ENCODE measurements around the gene ZNF598.

ZNF598 gene

DNA sequence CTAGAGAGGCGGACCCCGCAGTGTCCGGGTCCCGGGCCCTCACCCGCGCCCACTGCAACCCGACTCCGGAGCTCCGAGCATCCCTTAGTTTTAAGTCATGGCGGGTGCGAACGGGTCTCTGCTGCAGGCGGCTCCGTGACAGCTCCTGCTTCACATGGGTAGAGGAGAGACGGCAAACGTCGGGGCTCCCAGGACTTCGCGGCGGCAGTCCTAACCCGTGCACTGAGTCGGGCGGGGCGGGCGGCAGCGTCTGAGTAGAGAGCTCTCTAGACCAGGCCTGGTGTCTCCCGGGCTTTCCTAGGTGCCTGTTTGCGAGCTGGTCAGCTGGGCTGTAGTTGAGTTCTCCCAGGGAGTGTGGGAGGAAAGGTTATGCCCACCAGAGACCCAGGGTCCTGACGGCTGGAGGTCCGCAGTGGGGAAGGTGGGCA is 38.5 kb upstream of the ZNF598 start:
- Histone ChIP-seq H3K4me3 (ENCODE audit: low read depth in 1 of 2, low read length in 2 of 2) (peak overlapping the region; percentile 66 to 96), H4K20me1 (ENCODE audit: insufficient read depth, low read length) (0 out of 2 replicates have a peak, but pooled peaks cover 2% of the 10 kb centered on the region), H2AFZ (ENCODE audit: low read depth, low read length) (peak overlapping the region; percentile 79), H3K79me2 (ENCODE audit: insufficient read depth, low read length) (peaks cover 36% of the 10 kb centered on the region), H3K4me2 (ENCODE audit: insufficient read depth, low read length) (peak overlapping the region; percentile 78), H3K27ac (ENCODE audit: low read length) (peak overlapping the region; percentile 26), H3K36me3 (ENCODE audit: insufficient read depth, low read length) (peaks cover 56% of the 10 kb centered on the region), H3K4me1 (ENCODE audit: insufficient read depth, low read length) (peaks cover 31% of the 10 kb centered on the region), H3K27me3 (ENCODE audit: insufficient read depth, low read length, poor library complexity) (no peaks in the 10 kb centered on the region), H3K9ac (ENCODE audit: low read depth, low read length) (peak overlapping the region; percentile 77), H3K9me3 (ENCODE audit: insufficient read depth, low read length, severe bottlenecking) (no peaks in the 10 kb centered on the region)
- ATAC-seq (ENCODE audit: insufficient read depth, low read depth), result no peak; the same call in 1 of the 3 replicates
- TF ChIP-seq, protein P1, sequence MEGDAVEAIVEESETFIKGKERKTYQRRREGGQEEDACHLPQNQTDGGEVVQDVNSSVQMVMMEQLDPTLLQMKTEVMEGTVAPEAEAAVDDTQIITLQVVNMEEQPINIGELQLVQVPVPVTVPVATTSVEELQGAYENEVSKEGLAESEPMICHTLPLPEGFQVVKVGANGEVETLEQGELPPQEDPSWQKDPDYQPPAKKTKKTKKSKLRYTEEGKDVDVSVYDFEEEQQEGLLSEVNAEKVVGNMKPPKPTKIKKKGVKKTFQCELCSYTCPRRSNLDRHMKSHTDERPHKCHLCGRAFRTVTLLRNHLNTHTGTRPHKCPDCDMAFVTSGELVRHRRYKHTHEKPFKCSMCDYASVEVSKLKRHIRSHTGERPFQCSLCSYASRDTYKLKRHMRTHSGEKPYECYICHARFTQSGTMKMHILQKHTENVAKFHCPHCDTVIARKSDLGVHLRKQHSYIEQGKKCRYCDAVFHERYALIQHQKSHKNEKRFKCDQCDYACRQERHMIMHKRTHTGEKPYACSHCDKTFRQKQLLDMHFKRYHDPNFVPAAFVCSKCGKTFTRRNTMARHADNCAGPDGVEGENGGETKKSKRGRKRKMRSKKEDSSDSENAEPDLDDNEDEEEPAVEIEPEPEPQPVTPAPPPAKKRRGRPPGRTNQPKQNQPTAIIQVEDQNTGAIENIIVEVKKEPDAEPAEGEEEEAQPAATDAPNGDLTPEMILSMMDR (IDR thresholded peaks at IDR 0.05; ENCODE audit: borderline replicate concordance, extremely low read depth, low read length, poor library complexity, severe bottlenecking), result no peak
- no peak for TF ChIP-seq EZH2 (IDR thresholded peaks at IDR 0.05; ENCODE audit: borderline replicate concordance, low read depth, low read length, severe bottlenecking)
- DNase-seq, result no peak

DNA sequence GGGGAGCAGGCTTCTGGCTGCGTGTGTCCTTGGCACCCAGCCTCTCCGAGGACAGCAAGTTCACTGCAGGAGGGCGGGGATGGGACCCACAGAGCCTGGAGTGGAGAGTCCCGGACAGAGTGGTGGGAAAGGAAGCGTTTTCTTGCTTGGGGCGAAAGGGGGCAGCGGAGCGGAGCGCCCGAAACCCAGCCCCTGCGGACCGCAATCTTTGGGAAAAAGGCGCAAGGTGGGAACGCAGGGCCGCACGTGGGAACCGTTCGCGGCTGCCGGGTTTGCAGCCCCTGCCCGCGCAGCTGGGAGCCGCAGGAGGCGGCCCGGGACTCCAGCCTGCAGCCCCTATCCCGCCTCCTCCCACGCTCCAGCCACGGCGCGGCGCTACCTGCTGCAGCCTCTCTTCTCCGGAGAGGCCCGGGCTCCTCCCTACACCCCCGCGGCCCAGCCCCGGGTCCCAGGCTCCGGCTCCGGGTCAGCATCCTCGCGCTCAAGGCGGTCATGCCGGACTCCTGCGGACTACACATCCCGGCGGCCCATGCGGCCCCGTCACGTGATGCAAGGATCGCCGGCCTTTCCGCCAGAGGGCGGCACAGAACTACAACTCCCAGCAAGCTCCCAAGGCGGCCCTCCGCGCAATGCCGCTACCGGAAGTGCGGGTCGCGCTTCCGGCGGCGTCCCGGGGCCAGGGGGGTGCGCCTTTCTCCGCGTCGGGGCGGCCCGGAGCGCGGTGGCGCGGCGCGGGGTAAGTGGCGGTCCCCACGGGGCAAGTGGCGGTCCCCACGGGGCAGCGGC is 37.9 kb upstream of the ZNF598 start, which contains the start of the genes NTHL1 and TSC2:
TSS of gene NTHL1 (minus strand) at position 505 of the 786 bp plus-strand sequence. CDS start at position 494, 11 bp downstream.
TSS of gene TSC2 (plus strand) at position 656 of the 786 bp plus-strand sequence. CDS start 631 bp downstream, outside the sequence.
- Histone ChIP-seq H3K4me2 (ENCODE audit: insufficient read depth, low read length) (peak within 1 kb of the TSS; percentile 78), H3K4me3 (ENCODE audit: low read depth in 1 of 2, low read length in 2 of 2) (peak within 1 kb of the TSS; percentile 66 to 96), H3K27me3 (ENCODE audit: insufficient read depth, low read length, poor library complexity) (no peaks in the 10 kb centered on the region), H3K4me1 (ENCODE audit: insufficient read depth, low read length) (peaks cover 31% of the 10 kb centered on the region), H2AFZ (ENCODE audit: low read depth, low read length) (peak within 1 kb of the TSS; percentile 94), H3K9ac (ENCODE audit: low read depth, low read length) (peak within 1 kb of the TSS; percentile 77), H3K9me3 (ENCODE audit: insufficient read depth, low read length, severe bottlenecking) (no peaks in the 10 kb centered on the region), H3K79me2 (ENCODE audit: insufficient read depth, low read length) (peaks cover 36% of the 10 kb centered on the region), H3K36me3 (ENCODE audit: insufficient read depth, low read length) (peaks cover 52% of the 10 kb centered on the region), H3K27ac (ENCODE audit: low read length) (peak within 1 kb of the TSS; percentile 72), H4K20me1 (ENCODE audit: insufficient read depth, low read length) (0 out of 2 replicates have a peak, but pooled peaks cover 2% of the 10 kb centered on the region)
- DNase-seq (peak; percentile 95), ATAC-seq (ENCODE audit: insufficient read depth, low read depth) (peak; percentile 89)
- TF ChIP-seq, protein P1 (IDR thresholded peaks at IDR 0.05; ENCODE audit: borderline replicate concordance, extremely low read depth, low read length, poor library complexity, severe bottlenecking), result peak; percentile 34
- no peak for TF ChIP-seq EZH2 (IDR thresholded peaks at IDR 0.05; ENCODE audit: borderline replicate concordance, low read depth, low read length, severe bottlenecking)

DNA sequence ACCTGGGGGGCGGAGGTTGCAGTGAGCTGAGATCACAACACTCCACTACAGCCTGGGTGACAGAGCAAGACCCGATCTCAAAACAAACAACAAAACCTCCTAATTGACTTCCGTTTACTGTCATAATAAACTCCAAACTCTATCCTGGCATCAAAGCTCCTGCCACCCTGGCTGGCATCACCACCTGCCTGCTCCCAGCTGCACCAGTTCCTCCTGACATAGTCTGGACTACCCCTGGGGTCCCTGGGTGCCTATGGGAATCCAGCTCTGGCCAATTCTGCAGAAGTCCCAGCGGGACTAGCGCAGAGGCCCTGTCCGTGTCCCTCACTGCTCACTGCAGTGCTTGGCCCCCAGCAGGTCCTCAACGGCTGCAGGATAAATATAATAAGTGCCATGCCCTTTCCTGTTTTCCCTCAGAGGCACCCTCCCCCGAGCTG is 37.3 kb upstream of the ZNF598 start:
- Histone ChIP-seq H3K27ac (ENCODE audit: low read length) (peak overlapping the region; percentile 72), H3K36me3 (ENCODE audit: insufficient read depth, low read length) (peaks cover 46% of the 10 kb centered on the region), H3K27me3 (ENCODE audit: insufficient read depth, low read length, poor library complexity) (no peaks in the 10 kb centered on the region), H3K4me3 (ENCODE audit: low read depth in 1 of 2, low read length in 2 of 2) (peak overlapping the region; percentile 66 to 96), H2AFZ (ENCODE audit: low read depth, low read length) (peak overlapping the region; percentile 94), H3K9ac (ENCODE audit: low read depth, low read length) (peak overlapping the region; percentile 77), H3K4me1 (ENCODE audit: insufficient read depth, low read length) (peaks cover 31% of the 10 kb centered on the region), H3K79me2 (ENCODE audit: insufficient read depth, low read length) (peaks cover 36% of the 10 kb centered on the region), H4K20me1 (ENCODE audit: insufficient read depth, low read length) (0 out of 2 replicates have a peak, but pooled peaks cover 2% of the 10 kb centered on the region), H3K9me3 (ENCODE audit: insufficient read depth, low read length, severe bottlenecking) (no peaks in the 10 kb centered on the region), H3K4me2 (ENCODE audit: insufficient read depth, low read length) (peak overlapping the region; percentile 78)
- ATAC-seq (ENCODE audit: insufficient read depth, low read depth) (no peak; the same call in 2 of the 3 replicates), DNase-seq (no peak)
- TF ChIP-seq, protein P1 (IDR thresholded peaks at IDR 0.05; ENCODE audit: borderline replicate concordance, extremely low read depth, low read length, poor library complexity, severe bottlenecking), result no peak
- no peak for TF ChIP-seq EZH2 (IDR thresholded peaks at IDR 0.05; ENCODE audit: borderline replicate concordance, low read depth, low read length, severe bottlenecking)

All from DND-41 (cell line).